Measurements from ENCODE around the gene TBCD. TPM values are rescaled to one million over a fixed set of nuclear protein-coding genes. Genes with fewer than 3 reads are reported as not detected.

Gene TBCD
- total and polyA plus RNA-seq, 9 of the 15 experiments (the other 6 are each of a cell fraction or from before 2014, with no cell fraction given): 8.9 to 98.5 (median 28.0) TPM

DNA sequence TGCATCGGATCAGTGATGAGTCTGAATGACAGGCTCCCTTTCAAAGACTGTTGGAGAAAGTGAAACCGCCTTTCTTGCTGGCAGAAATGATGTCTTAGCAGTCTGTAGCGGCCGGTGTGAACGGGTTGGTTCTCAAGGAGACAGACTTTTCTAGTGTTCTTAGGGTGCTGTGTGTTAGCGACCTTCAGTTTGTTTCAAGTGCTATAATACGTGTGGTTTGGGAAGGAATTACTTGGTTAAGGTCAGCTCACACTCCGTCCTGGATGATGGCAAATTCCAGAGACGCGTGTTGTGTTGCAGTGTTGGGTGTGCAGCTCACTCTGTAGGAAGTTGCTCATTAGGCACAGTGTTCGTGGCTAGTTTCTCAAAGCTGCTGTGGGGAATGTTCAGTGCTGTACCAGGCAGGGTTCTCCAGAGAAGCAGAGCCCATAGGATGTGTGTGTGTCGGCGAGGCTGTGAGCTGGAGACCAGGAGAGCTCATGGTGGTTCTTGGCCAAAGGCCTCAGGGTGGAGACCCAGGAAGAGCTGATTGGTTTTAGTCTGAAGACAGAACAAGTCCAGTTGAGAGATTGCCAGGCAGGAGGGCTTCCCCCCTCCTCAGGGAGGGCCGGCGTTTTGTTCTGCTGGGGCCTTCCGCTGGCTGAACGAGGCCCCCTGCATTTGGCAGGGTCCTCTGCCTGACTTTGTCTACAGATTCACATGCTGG, 50.4 kb downstream of the TBCD start:
- FAIRE-seq: no peak
- H3K9me1 ChIP-seq (ENCODE audit: control insufficient read depth, insufficient read depth, low read length): no peaks in the 10 kb centered on the region
- no TSS peak for BruUV-seq (replicated peaks)
- H3K27ac ChIP-seq (ENCODE audit: extremely low read depth, low read depth, low read length): no peak overlapping the region
- ATAC-seq: no peak
- H3K79me2 ChIP-seq (ENCODE audit: control insufficient read depth, insufficient read depth, low read length): peaks cover 6% of the 10 kb centered on the region; the same call in 1 of the 3 replicates
- H3K9ac ChIP-seq (ENCODE audit: insufficient read depth in 1 of 2, low read depth in 2 of 2, low read length in 2 of 2): no peak overlapping the region
- CTCF ChIA-PET (ENCODE audit: low intra/inter-chr PET ratio): no interaction called here
- WGBS (ENCODE audit: insufficient coverage, low coverage, missing lambda C conversion rate): 87% methylated on average over 10 of the region's 17 CpGs
- no peaks in the 10 kb centered on the region for H3K27me3 ChIP-seq (ENCODE audit: control insufficient read depth in 2 of 2, insufficient read depth in 2 of 2, low read length in 2 of 2)
- no peaks in the 10 kb centered on the region for H3K9me3 ChIP-seq (replicated peaks; ENCODE audit: control insufficient read depth, insufficient read depth, low read depth, low read length)
- peaks cover 45% of the 10 kb centered on the region; the same call in 2 of the 3 replicates for H3K36me3 ChIP-seq (ENCODE audit: control insufficient read depth, insufficient read depth, low read length)
- POLR2A ChIA-PET: no interaction called here
- H3K4me3 ChIP-seq: no peak overlapping the region
- peaks cover 0 to 12% of the 10 kb centered on the region in 2 experiments; a peak in 1 of 5 replicates for H3K4me1 ChIP-seq (replicated peaks in 1 of 2; ENCODE audit: control insufficient read depth in 2 of 2, insufficient read depth in 2 of 2, low read length in 2 of 2)
- H4K20me1 ChIP-seq (replicated peaks; ENCODE audit: control insufficient read depth, insufficient read depth, low read length): no peaks in the 10 kb centered on the region
- in situ Hi-C loops (cut with MboI): no loop called here
- no peak overlapping the region for H3K4me2 ChIP-seq (ENCODE audit: insufficient read depth, low read length)
- H2AFZ ChIP-seq (ENCODE audit: low read depth, low read length): no peak overlapping the region
- no peak for DNase-seq (ENCODE audit: extremely low read depth in 1 of 4, low spot score in 3 of 4)
- no peak for TF ChIP-seq ZNF354B (CRISPR knock-in tag; IDR thresholded peaks at IDR 0.05)
- TF ChIP-seq SNIP1 (IDR thresholded peaks at IDR 0.05; ENCODE audit: low read depth): no peak
- TF ChIP-seq NUFIP1 (IDR thresholded peaks at IDR 0.05; ENCODE audit: partially characterized antibody): no peak
- 0 out of 2 replicates have a peak, but pooled peaks have one; percentile 29 for TF ChIP-seq ZBTB33 (CRISPR knock-in tag; IDR thresholded peaks at IDR 0.05)
- intact Hi-C loops (cut with micrococcal nuclease): no loop called here
